Measurements from ENCODE around the gene GADL1.

Gene GADL1

DNA sequence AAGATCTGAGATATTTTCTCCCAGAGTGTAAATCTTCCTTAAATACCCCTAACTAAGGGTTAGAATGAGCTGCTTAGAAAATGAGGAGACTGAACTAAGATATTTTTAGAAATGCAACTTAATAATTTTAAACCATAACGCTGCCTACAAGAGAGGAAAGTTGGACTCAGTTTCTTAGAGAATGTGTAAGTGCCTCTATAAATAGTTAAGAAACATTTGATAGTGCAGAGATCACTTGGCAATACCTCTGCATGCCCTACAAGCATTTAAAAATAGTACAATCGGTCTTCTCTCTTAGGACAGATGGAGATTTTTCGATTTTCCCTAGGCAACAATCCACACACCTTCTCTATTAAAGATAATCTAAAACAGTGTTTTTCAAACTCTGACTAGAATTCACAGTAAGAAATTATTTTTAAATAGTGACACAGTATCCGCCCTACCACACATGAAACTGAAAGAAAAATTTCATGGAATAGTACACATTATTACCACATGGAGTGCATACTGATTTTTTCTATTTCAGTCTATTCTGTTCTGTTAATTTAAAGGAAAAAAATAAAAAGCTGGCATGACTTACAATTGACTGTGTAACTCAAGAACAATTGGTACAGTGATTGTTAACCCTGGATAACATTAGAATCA, 83.2 kb downstream of the GADL1 start:
- no peak for DNase-seq (ENCODE audit: low read depth in 3 of 3, low spot score in 1 of 3)

DNA sequence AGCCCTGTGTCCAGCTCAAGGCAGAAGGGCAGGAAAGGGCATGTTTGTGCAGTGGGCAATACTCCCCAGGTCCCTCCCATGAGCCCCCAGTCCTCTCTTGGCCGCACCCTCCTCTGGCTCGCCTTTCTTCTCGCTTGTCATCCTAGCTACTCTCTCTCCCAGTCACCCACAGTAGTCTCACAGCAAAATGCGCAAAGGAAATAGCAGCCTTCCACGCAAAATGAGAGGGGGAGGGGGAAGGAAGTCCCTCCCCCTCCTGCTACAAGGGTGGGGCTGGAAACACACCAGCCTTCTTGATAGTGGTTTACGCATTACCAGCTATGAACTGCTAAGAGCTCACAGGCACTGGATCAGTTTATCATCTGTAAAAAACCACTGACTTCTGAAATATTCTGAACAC, 83.8 kb downstream of the GADL1 start:
- DNase-seq (ENCODE audit: low read depth in 3 of 3, low spot score in 1 of 3) = no peak

DNA sequence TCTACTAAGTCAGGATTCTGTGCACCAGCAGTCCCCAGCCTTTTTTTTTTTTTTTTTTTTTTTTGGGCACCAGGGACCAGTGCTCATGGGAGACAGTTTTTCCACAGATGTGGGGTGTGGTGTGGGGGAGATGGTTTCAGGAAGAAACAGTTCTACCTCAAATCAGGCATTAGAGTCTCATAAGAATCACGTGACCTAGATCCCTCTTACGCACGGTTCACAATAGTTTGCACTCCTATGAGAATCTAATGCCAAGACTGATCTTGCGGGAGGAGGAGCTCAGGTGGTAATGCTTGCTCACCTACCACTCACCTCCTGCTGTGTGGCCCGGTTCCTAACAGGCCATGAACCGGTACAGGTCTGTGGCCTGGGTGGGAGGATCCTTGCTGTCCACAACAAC, 88.8 kb downstream of the GADL1 start:
- no peak for DNase-seq (ENCODE audit: low read depth in 3 of 3, low spot score in 1 of 3)

DNA sequence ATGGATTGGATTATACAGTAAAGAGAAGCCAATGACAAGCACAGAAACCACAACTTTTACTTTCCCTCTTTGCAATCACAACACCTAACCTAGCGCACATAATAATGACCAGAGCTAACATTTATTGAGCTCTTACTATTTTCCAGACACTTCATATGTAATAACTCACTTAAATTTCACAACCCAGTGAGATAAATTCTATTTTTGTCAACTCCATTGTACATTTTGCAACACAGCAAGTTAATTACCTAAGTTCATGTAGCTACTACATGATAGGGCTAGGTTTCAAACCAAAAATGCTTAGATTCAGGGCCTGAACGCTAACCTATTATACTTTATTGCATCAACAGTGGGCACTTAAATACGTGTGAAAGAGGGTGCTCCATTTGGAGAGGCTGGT, 89.5 kb downstream of the GADL1 start:
- DNase-seq (ENCODE audit: low read depth in 3 of 3, low spot score in 1 of 3) = no peak

DNA sequence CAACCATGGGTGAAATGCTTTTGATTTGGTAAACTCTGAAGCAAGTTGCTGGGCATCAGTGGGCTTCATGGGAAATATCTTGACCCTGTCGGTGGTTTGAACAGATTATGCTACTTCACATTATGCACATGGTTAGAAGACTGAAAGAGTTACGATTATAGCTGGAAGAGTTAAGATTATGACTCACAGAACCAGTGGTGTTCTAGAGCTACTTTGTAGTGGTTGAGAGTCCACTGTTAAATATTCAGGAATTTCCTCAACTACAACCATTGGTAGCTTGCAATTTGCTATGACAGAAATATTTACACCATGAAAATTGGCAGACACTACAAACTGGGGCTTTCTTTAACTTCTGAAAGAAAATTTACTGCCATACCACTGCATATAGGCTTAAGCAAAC, 99.3 kb downstream of the GADL1 start:
- DNase-seq (ENCODE audit: low read depth in 3 of 3, low spot score in 1 of 3) = no peak

DNA sequence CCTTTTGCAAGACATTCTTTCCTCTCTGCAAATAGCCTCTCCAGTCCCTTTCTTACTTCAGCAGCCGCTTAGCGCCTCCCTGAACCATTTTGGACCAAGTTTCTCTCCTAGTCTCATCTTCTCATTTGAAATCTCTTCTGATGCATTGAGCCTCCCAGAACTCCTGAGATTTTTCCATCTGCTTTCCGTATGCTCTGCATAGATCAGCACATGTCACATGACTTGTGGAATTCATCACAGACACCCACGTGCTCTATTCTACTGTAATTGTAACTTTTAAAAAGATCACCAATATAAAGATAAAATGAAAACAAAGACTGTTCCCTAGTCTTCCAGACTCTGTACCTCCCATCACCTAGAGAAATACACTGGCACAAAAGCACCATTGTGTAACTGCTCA, 100.7 kb downstream of the GADL1 start:
- DNase-seq (ENCODE audit: low read depth in 3 of 3, low spot score in 1 of 3) = no peak

DNA sequence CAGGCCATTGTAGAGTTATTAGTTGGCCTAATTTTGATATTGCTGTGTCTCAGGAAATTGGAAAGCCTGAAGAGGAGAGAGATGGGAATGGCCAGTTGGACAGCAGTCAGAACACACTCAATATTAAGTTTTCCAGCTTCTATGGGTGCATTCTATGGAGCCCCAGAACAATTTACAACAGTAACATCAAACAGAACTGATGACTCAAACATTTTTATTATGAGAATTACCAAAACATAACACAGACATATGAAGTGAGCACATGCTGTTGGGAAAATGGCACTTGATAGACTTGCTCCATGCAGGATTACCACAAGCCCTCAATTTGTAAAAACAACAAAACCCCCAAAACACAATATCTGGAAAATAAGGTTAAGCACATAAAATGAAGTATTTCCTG, 104.3 kb downstream of the GADL1 start:
- DNase-seq (ENCODE audit: low read depth in 3 of 3, low spot score in 1 of 3) = no peak

DNA sequence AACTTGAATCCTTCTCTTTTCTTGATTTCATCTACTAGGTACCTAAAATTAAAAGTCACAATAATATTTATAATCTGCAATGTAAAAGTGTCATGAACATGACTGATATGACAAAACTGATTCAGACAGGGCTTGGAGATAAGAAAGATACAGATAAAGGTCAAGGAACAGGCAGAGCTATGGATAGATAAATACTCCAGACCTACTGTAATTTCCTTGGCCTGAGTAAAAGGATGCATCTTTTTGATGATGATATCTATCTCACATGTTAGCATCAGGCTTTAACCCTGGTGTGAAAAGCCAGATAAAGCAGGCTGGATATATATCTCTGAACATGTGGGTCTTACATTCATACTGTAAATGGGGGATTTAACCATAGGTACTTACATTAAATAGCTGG, 108.1 kb downstream of the GADL1 start:
- no peak for DNase-seq (ENCODE audit: low read depth in 3 of 3, low spot score in 1 of 3)

DNA sequence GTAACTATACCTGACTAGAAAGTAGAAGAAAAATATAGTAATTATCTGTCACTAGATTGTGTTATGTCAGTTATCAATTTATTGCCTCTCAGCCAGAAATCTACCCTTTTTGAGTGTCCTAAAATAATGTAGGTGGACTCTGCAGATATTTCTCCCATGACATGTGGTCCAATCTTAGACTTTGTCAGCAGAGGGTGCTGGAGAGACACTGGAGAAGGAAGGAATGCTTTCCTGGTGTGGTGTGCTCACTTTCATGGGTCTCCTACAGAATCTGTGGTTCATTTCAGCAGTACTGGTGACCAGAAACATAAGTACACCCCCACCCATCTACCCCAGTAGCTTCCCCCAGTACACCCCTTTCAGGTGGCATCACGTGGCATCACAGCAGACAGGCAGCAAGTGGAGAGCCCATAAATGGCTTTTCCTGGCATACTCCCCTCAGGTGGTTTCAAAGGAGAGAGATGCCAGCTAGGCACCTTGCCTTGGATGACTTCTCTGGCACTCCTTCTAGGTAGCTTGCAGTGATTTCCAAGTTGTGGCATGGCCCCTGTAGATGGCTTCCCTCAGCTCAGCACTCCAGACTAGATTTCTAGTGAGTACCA, 114.7 kb downstream of the GADL1 start:
- DNase-seq (ENCODE audit: low read depth in 3 of 3, low spot score in 1 of 3) = no peak

DNA sequence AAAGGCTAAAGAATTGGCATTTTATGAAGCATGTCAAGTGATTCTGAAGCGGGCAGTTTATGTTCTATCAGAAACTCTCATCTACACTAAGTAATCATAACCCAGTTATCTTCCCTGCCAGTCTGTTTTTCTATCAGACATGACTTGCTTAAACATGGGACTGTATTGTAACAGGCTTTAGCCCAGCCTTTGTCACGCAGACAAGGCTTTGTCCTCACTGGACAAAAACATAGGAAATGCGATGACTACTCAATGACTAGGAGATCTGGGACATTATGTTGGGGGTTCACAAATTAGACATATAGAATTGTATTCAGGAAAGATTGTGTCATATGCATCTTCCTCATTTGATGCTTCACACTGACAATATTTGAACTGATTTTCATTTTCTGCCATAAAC, 115.5 kb downstream of the GADL1 start:
- no peak for DNase-seq (ENCODE audit: low read depth in 3 of 3, low spot score in 1 of 3)

DNA sequence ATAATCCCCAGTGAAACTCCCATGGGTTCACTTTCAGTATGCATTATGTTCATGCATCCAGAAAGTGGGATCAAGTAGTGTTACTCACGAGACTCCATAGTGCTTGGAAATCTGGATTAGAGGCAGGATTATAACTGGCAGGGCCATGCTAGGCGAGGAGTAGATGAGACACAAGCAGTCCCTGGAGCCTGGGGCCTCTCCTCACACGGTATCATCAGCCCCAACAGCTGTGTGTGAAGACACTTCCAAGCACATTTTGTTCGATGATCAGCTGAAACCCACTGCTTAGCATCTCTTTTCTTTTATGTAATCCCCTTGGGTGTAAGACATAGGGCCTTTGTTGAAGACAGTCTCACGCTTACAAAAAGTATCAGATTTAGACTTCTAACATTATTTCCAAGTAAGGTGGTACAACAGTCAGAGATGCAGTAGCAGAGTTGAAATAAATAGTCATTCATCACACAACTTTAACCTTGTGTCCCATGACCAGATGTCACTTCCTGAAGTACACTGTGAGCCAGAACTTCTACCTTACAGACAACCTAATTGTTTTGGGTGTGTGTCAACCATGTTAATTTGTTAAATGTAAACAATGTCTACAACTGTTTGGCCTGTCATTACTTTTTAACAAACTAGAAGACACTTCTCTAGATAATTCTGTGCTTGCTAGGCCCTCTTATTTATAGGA, 116.9 kb downstream of the GADL1 start:
- no peak for DNase-seq (ENCODE audit: low read depth in 3 of 3, low spot score in 1 of 3)

DNA sequence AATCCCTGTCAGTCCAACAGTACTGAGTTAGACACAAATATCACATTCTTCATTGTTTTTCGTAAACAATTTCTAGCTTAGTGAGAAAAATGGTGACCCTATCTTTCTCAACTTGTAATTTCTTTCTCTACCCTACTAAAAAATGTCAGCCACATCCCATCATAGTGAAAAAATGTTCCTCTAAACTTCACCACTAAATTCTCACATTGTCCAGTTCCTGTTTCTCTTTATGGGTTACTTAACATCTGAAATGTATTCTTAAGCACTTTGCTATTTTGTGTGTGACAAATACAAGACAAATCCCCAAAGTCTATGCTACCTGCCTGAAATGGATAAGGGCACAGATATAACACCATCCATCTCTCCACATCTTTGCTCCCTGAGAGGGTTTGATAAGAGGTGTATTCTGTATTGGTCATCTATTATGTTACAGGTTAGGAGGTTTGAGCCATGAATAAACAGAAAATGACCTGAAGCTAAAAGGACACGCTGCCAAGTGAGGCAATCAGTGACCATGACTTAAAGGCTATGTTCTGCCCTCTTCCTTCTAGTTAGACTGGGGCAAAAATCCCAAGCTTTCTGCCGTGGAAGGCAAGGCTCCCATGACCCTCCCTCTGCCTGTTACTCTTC, 118.2 kb downstream of the GADL1 start:
- no peak for DNase-seq (ENCODE audit: low read depth in 3 of 3, low spot score in 1 of 3)

DNA sequence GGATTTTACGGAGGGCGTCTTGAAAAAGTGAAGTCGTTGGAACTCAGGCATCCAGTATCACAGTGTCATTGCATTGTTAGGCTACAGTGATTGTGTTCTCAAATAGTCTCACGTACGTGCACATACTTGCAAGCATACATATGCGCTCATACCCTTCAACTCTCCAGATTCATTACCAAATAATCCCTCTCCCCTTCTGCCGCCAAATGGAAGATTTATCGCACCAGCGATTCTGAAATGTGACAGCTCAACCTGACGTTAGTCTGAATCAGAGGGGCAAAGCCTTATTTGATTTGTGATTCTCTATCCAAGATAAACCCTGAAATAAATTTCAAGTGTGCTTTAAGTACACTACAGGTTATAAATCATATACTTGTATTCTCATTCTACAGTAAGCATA, 119.4 kb downstream of the GADL1 start:
- DNase-seq (ENCODE audit: low read depth in 3 of 3, low spot score in 1 of 3) = no peak

DNA sequence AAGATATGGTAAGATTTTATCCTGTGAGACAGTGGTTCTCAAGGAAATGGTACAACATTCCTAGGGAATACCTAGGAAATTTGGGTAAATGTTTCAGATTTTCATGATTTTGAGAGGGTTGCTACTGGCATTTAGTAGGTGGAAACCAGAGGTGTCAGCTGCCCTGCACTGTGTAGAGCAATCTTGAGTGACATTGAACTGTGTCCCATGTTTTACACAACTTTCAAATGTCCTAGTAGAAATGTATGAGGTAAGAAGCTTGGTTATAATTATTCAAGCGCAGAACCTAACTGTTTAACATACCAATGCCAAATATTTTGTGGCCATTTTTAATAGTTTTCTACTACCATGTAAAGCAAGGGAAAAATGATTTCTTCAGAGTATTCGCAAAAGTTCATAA, 120.4 kb downstream of the GADL1 start:
- DNase-seq (ENCODE audit: low read depth in 3 of 3, low spot score in 1 of 3) = no peak

DNA sequence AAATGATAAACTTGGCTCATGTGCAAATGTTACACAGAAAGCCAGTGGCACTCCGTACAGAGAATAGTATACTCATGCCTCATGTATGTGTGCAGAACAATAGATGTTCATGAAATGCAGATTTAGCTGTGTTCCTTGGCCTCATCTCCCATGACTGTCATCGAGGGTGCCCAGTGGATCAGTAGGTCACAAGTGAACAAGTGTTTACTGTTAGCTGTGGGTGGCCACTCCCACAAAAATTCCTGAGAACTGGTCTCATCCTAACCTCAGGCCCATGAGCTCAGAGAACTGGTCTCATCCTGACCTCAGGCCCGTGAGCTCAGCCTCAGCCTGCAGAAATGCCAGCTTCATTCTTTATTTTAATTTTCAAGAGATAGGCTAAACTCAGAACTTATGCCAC, 124.1 kb downstream of the GADL1 start:
- no peak for DNase-seq (ENCODE audit: low read depth in 3 of 3, low spot score in 1 of 3)

DNA sequence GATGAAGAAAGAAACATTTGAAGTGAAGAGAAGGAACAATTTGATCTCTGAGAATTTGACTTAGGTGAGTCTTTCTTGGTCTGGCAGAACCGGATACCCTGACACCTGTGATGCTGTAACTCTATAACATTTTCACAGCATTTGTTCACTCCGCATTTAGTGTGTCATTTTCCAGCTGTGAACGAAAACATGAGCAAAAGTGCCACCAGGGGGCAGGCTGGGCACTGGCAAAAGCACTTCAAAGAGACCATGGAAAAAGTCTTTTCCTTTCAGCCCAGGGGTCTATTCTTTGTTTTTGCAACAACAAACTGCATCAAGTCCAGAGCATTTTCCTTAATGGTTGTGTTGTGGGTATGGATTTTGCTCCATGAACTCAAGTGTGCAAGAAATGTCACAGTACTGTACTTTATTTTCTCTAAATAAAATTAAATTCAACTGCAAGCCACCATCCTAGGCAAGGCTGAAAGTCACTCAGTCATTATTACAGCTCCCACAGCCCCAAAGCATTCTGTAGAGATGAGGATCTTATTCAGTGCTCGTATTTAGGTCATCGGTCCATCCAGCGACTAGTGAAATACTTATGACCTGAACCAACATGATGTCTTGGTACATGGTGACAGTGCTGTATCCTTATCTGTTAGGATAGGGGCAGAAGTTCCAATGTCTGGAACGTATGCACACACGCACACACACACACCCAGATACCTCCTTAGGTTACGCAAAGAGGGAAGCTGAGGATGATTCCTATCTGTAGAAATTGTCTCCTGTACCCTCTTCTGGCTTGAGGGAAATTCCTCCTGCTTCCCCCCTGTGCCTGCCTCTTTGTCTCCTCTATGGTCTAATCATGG, 125.5 kb downstream of the GADL1 start:
- DNase-seq (ENCODE audit: low read depth in 3 of 3, low spot score in 1 of 3) = peak; percentile 25 to 61 (median 29)

DNA sequence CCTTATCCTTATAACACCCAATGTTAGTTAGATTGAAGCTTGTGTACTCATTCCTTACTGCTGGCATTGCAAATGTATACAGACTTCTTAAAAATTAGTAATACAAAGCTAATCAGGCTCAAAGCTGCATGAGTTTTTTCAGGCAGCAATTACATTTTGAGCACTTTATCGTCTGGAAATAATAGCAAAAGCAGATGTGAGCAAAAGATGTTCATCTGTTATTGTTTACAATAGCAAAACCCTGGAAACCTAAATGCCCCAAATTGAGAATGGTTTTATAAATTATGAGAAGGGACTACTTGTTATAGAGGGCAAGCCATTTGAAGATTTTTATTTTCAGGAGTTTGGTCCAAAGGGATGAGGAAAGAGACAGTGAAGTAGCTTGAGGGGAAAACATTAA, 126.4 kb downstream of the GADL1 start:
- DNase-seq (ENCODE audit: low read depth in 3 of 3, low spot score in 1 of 3) = no peak

DNA sequence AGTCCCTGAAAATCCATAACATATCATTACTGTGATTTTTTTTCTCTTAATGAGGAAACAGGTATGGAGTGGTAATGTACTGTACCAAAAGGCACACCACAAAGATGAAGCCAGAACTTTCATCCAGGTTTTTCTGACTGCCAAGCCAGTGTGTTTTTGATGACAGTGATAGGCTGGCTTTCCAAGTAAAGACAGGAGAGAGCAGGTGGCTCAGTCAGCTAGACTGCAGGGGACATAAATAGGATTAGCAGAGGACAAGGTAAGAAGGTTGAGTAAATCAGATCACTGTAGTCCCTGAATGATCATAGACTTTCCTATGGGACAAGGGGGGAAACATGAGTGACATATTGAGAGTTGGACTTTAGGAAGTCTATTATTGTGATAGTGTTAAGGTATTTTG, 127.9 kb downstream of the GADL1 start:
- no peak for DNase-seq (ENCODE audit: low read depth in 3 of 3, low spot score in 1 of 3)

DNA sequence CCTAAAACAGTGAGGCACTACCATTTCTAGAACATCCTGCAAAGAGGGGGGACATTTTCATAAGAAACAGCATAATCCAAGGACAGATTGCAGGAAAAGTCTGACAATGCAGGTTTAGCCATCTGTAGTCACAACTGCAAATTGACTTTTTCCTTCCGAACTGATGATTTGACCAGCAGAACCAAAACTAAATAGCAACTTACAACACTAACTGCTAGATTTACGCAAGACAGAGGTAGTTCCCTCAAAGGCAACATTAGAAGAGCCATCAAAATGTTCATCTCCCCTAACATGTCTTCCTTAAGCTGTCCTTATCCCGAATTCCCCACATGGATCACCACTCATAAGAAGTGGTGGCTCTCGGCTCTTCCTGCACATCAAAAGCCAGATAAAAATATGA, 129.6 kb downstream of the GADL1 start:
- no peak for DNase-seq (ENCODE audit: low read depth in 3 of 3, low spot score in 1 of 3)

DNA sequence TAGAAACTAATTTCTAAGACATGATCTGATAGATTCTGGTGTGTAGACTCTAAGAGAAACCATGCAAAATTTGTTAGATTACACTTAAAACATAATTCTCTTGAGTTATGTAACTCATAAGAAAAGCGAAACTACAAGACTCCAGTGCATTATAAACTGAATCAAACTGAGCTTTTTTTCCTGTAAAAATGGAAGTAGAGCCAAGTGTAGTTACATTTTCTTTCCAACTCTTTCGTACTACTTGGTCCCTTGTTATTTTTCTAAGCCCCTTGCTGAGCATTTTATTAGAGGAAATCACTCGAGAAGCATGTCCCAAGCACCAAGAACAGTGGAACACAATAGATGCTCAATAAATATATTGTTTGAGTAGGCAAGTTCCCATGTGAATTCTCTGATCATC, 130.2 kb downstream of the GADL1 start:
- DNase-seq (ENCODE audit: low read depth in 3 of 3, low spot score in 1 of 3) = no peak

DNA sequence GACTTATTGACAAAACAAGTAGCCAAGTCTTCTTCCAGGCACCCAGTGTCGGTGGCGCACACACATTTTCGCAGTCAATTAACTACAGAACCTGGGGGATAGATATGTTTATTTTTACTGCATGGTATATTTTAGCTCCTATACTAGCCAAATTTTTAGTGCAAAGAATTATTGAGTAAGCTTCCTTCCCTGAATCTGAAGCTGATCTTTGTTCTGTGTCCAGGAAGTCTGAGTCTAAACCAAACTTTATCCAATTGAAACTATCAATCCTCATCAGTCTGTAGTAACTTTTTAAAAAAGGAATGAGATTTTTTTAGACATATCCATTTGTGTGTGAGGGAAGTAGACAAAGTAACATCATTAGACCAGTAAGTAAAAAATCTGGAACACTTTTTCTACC, 133.1 kb downstream of the GADL1 start:
- no peak for DNase-seq (ENCODE audit: low read depth in 3 of 3, low spot score in 1 of 3)

All from stimulated activated CD4-positive, alpha-beta T cell treated with anti-CD3 and anti-CD28 coated beads, TNF-alpha, amount 100 ng/mL, for 1 hour (primary cell).